ENCODE measurements around the gene STXBP1.

GRCh38 chr9:127585161-127585819 is 26.8 kb upstream of the STXBP1 start:
- TF ChIP-seq CTCF (IDR thresholded peaks at IDR 0.05; ENCODE audit: low read length) (no peak), EZH2 (IDR thresholded peaks at IDR 0.05; ENCODE audit: borderline replicate concordance, low read length) (no peak)

Data from OCI-LY1 (cell line).